OCI-LY7 (cell line): ENCODE results near the gene GIMAP6.

Experiments
- CTCF ChIP-seq: fragments of 200-600 bp; sonication (generic); conservative IDR thresholded peaks from 2 replicates; pipeline ENCODE4 v1.5.1; 2014; ENCODE audit warnings: mild to moderate bottlenecking, antibody characterized with exemption, low read length, moderate library complexity, mixed read lengths
- EZH2phosphoT487 ChIP-seq: fragments of 200-600 bp; sonication (generic); IDR thresholded peaks from 2 replicates; pipeline ENCODE4 v1.6.1; 2018; ENCODE audit warnings: low read depth, borderline replicate concordance, mild to moderate bottlenecking, mixed run types, antibody characterized with exemption, low read length, moderate library complexity, mixed read lengths

- no peak for TF ChIP-seq CTCF
- TF ChIP-seq EZH2phosphoT487: no peak
Measured at GRCh38 chr7:150585199-150585598, 47.0 kb downstream of the GIMAP6 start.
